Measurements from ENCODE around the gene RAB27B.

RAB27B gene

GRCh38 chr18:54828281-54828881 lies at the start of gene RAB27B:
Gene RAB27B (plus strand): TSS chr18:54828477. CDS start chr18:54877586, 49,109 bp downstream.
- H3K27me3 ChIP-seq (ENCODE audit: control insufficient read depth, insufficient read depth, low read length), result peaks cover 24% of the 10 kb centered on the region
- H3K4me1 ChIP-seq (ENCODE audit: control insufficient read depth, low read depth, low read length), result peaks cover 5% of the 10 kb centered on the region
- no peaks in the 10 kb centered on the region for H3K9me3 ChIP-seq (ENCODE audit: control insufficient read depth, low read depth, low read length)
- H3K4me3 ChIP-seq (ENCODE audit: low read length), result peak within 1 kb of the TSS; percentile 67
- no peak within 1 kb of the TSS for H3K27ac ChIP-seq (ENCODE audit: low read length)
- peak within 1 kb of the TSS; percentile 10 for H3K9ac ChIP-seq (ENCODE audit: low read length)
- H3K36me3 ChIP-seq (ENCODE audit: control insufficient read depth, low read depth, low read length), result no peaks in the 10 kb centered on the region

GRCh38 chr18:54780285-54780861 lies 47.9 kb upstream of the RAB27B start:
- no peak overlapping the region for H3K27ac ChIP-seq (ENCODE audit: low read length)
- H3K27me3 ChIP-seq (ENCODE audit: control insufficient read depth, insufficient read depth, low read length), result no peaks in the 10 kb centered on the region
- H3K4me3 ChIP-seq (ENCODE audit: low read length), result no peak overlapping the region
- no peaks in the 10 kb centered on the region for H3K4me1 ChIP-seq (ENCODE audit: control insufficient read depth, low read depth, low read length)
- H3K9me3 ChIP-seq (ENCODE audit: control insufficient read depth, low read depth, low read length), result no peaks in the 10 kb centered on the region
- no peak overlapping the region for H3K9ac ChIP-seq (ENCODE audit: low read length)
- no peaks in the 10 kb centered on the region for H3K36me3 ChIP-seq (ENCODE audit: control insufficient read depth, low read depth, low read length)

- Histone ChIP-seq H3K36me3 (ENCODE audit: control insufficient read depth, low read depth, low read length) (no peaks in the 10 kb centered on the region), H3K9ac (ENCODE audit: low read length) (no peak overlapping the region), H3K4me3 (ENCODE audit: low read length) (no peak overlapping the region), H3K4me1 (ENCODE audit: control insufficient read depth, low read depth, low read length) (no peaks in the 10 kb centered on the region), H3K27me3 (ENCODE audit: control insufficient read depth, insufficient read depth, low read length) (no peaks in the 10 kb centered on the region), H3K27ac (ENCODE audit: low read length) (no peak overlapping the region), H3K9me3 (ENCODE audit: control insufficient read depth, low read depth, low read length) (no peaks in the 10 kb centered on the region)
These were observed 47.3 kb upstream of the RAB27B start for GRCh38 chr18:54780970-54781369.

- Histone ChIP-seq H3K9ac (ENCODE audit: low read length) (no peak overlapping the region), H3K4me1 (ENCODE audit: control insufficient read depth, low read depth, low read length) (no peaks in the 10 kb centered on the region)
These were observed 45.1 kb upstream of the RAB27B start for GRCh38 chr18:54783139-54783538.

GRCh38 chr18:54786206-54786605 lies 42.1 kb upstream of the RAB27B start:
- Histone ChIP-seq H3K4me3 (ENCODE audit: low read length) (no peak overlapping the region), H3K36me3 (ENCODE audit: control insufficient read depth, low read depth, low read length) (no peaks in the 10 kb centered on the region), H3K9me3 (ENCODE audit: control insufficient read depth, low read depth, low read length) (no peaks in the 10 kb centered on the region), H3K27me3 (ENCODE audit: control insufficient read depth, insufficient read depth, low read length) (no peaks in the 10 kb centered on the region), H3K9ac (ENCODE audit: low read length) (no peak overlapping the region), H3K4me1 (ENCODE audit: control insufficient read depth, low read depth, low read length) (no peaks in the 10 kb centered on the region), H3K27ac (ENCODE audit: low read length) (no peak overlapping the region)

More at GRCh38 chr18:54783139-54783538, 45.1 kb upstream of the RAB27B start:
- Histone ChIP-seq H3K36me3 (ENCODE audit: control insufficient read depth, low read depth, low read length) (no peaks in the 10 kb centered on the region), H3K9me3 (ENCODE audit: control insufficient read depth, low read depth, low read length) (no peaks in the 10 kb centered on the region), H3K27me3 (ENCODE audit: control insufficient read depth, insufficient read depth, low read length) (no peaks in the 10 kb centered on the region), H3K4me3 (ENCODE audit: low read length) (no peak overlapping the region), H3K27ac (ENCODE audit: low read length) (no peak overlapping the region)

- Histone ChIP-seq H3K4me1 (ENCODE audit: control insufficient read depth, low read depth, low read length) (no peaks in the 10 kb centered on the region), H3K9me3 (ENCODE audit: control insufficient read depth, low read depth, low read length) (no peaks in the 10 kb centered on the region), H3K27me3 (ENCODE audit: control insufficient read depth, insufficient read depth, low read length) (no peaks in the 10 kb centered on the region), H3K27ac (ENCODE audit: low read length) (no peak overlapping the region), H3K36me3 (ENCODE audit: control insufficient read depth, low read depth, low read length) (no peaks in the 10 kb centered on the region), H3K9ac (ENCODE audit: low read length) (no peak overlapping the region), H3K4me3 (ENCODE audit: low read length) (no peak overlapping the region)
These were observed 41.2 kb upstream of the RAB27B start for GRCh38 chr18:54787121-54787520.

- no peaks in the 10 kb centered on the region for H3K36me3 ChIP-seq (ENCODE audit: control insufficient read depth, low read depth, low read length)
- H3K4me1 ChIP-seq (ENCODE audit: control insufficient read depth, low read depth, low read length), result no peaks in the 10 kb centered on the region
- no peak overlapping the region for H3K9ac ChIP-seq (ENCODE audit: low read length)
- no peaks in the 10 kb centered on the region for H3K9me3 ChIP-seq (ENCODE audit: control insufficient read depth, low read depth, low read length)
- H3K27me3 ChIP-seq (ENCODE audit: control insufficient read depth, insufficient read depth, low read length), result no peaks in the 10 kb centered on the region
- H3K4me3 ChIP-seq (ENCODE audit: low read length), result no peak overlapping the region
- no peak overlapping the region for H3K27ac ChIP-seq (ENCODE audit: low read length)
These were observed 40.7 kb upstream of the RAB27B start for GRCh38 chr18:54787616-54788015.

GRCh38 chr18:54790109-54790508 lies 38.2 kb upstream of the RAB27B start:
- Histone ChIP-seq H3K27me3 (ENCODE audit: control insufficient read depth, insufficient read depth, low read length) (no peaks in the 10 kb centered on the region), H3K4me3 (ENCODE audit: low read length) (no peak overlapping the region), H3K9me3 (ENCODE audit: control insufficient read depth, low read depth, low read length) (no peaks in the 10 kb centered on the region), H3K9ac (ENCODE audit: low read length) (no peak overlapping the region), H3K4me1 (ENCODE audit: control insufficient read depth, low read depth, low read length) (no peaks in the 10 kb centered on the region), H3K27ac (ENCODE audit: low read length) (no peak overlapping the region), H3K36me3 (ENCODE audit: control insufficient read depth, low read depth, low read length) (no peaks in the 10 kb centered on the region)

GRCh38 chr18:54791657-54792056 lies 36.6 kb upstream of the RAB27B start:
- Histone ChIP-seq H3K27me3 (ENCODE audit: control insufficient read depth, insufficient read depth, low read length) (no peaks in the 10 kb centered on the region), H3K4me1 (ENCODE audit: control insufficient read depth, low read depth, low read length) (no peaks in the 10 kb centered on the region), H3K9me3 (ENCODE audit: control insufficient read depth, low read depth, low read length) (no peaks in the 10 kb centered on the region), H3K36me3 (ENCODE audit: control insufficient read depth, low read depth, low read length) (no peaks in the 10 kb centered on the region), H3K27ac (ENCODE audit: low read length) (no peak overlapping the region), H3K4me3 (ENCODE audit: low read length) (no peak overlapping the region), H3K9ac (ENCODE audit: low read length) (no peak overlapping the region)

GRCh38 chr18:54792079-54792478 lies 36.2 kb upstream of the RAB27B start:
- no peak overlapping the region for H3K9ac ChIP-seq (ENCODE audit: low read length)
- no peaks in the 10 kb centered on the region for H3K9me3 ChIP-seq (ENCODE audit: control insufficient read depth, low read depth, low read length)
- H3K4me3 ChIP-seq (ENCODE audit: low read length), result no peak overlapping the region
- no peaks in the 10 kb centered on the region for H3K27me3 ChIP-seq (ENCODE audit: control insufficient read depth, insufficient read depth, low read length)
- H3K36me3 ChIP-seq (ENCODE audit: control insufficient read depth, low read depth, low read length), result no peaks in the 10 kb centered on the region
- no peak overlapping the region for H3K27ac ChIP-seq (ENCODE audit: low read length)
- no peaks in the 10 kb centered on the region for H3K4me1 ChIP-seq (ENCODE audit: control insufficient read depth, low read depth, low read length)

GRCh38 chr18:54794823-54795222 lies 33.5 kb upstream of the RAB27B start:
- H3K27ac ChIP-seq (ENCODE audit: low read length), result no peak overlapping the region
- no peak overlapping the region for H3K4me3 ChIP-seq (ENCODE audit: low read length)
- H3K9ac ChIP-seq (ENCODE audit: low read length), result no peak overlapping the region
- H3K9me3 ChIP-seq (ENCODE audit: control insufficient read depth, low read depth, low read length), result no peaks in the 10 kb centered on the region
- H3K4me1 ChIP-seq (ENCODE audit: control insufficient read depth, low read depth, low read length), result no peaks in the 10 kb centered on the region
- no peaks in the 10 kb centered on the region for H3K36me3 ChIP-seq (ENCODE audit: control insufficient read depth, low read depth, low read length)
- H3K27me3 ChIP-seq (ENCODE audit: control insufficient read depth, insufficient read depth, low read length), result no peaks in the 10 kb centered on the region

GRCh38 chr18:54798186-54798585 lies 30.1 kb upstream of the RAB27B start:
- H3K9me3 ChIP-seq (ENCODE audit: control insufficient read depth, low read depth, low read length), result no peaks in the 10 kb centered on the region
- no peak overlapping the region for H3K4me3 ChIP-seq (ENCODE audit: low read length)
- no peaks in the 10 kb centered on the region for H3K27me3 ChIP-seq (ENCODE audit: control insufficient read depth, insufficient read depth, low read length)
- H3K27ac ChIP-seq (ENCODE audit: low read length), result no peak overlapping the region
- no peaks in the 10 kb centered on the region for H3K4me1 ChIP-seq (ENCODE audit: control insufficient read depth, low read depth, low read length)
- no peaks in the 10 kb centered on the region for H3K36me3 ChIP-seq (ENCODE audit: control insufficient read depth, low read depth, low read length)
- H3K9ac ChIP-seq (ENCODE audit: low read length), result no peak overlapping the region

Measured in iPS-18a (cell line).